ENCODE measurements around the gene CAPN2. TPM values are rescaled to one million over a fixed set of nuclear protein-coding genes. Genes with fewer than 3 reads are reported as not detected.
A peak's percentile ranks its signal among the peaks of the same experiment; 100 is the strongest.
"Not testable (repeated sequence)": the region's sequence is repeated elsewhere in the genome, so short reads cannot be mapped to it uniquely, and the experiment has no call there.

The CAPN2 gene
- total RNA-seq, 1 donor from 2014 or later = 253 TPM

DNA sequence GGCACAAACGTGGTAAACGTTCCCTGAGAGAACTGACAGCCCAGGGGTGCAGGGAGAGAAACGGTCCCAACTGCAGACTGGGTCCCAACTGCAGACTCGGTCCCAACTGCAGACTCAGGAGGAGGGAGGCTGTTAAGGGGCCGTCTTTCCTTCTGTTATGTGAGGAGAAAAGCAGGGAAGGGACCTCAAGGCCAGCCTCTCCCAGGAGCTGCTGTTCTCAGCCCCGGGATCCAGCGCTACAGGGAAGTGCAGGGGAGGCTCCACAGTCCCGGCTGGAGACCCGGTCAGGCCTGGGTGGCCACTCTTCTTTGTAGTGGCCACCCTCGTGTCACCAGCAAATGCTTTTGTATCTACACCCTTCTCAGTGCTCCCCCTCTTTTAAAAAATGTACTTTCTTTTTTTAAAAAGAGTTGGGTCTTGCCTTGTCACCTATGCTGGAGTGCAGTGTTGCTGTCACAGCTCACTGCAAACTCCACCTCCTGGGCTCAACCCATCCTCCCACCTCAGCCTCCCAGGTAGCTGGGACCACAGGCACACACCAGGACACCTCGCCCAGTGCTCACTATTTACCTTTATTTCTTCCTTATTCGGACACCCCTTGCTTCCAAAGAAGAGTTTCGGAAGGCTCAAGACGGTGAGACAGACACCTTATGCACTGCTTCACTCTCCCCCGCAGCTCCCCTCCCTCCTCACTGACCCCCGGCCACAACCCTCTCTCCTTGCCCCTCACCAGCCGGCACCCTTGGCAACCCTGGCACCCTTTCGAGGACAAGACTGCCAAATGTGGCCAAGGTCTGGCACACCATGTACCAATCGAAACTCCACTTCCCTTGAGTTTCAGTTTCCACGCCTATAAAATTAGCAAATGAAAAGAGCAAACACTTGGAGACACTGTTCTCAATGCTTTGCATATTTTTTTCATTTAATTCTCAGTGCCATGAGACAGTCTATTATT lies 21.8 kb downstream of the CAPN2 start:
- ATAC-seq (peak; percentile 55 to 61), DNase-seq (peak; percentile 62)
- Histone ChIP-seq H3K4me3 (peak overlapping the region; percentile 27), H3K27ac (peak overlapping the region; percentile 82), H3K36me3 (peaks cover 17% of the 10 kb centered on the region), H3K9me3 (no peaks in the 10 kb centered on the region), H3K27me3 (ENCODE audit: low read depth) (no peaks in the 10 kb centered on the region), H3K4me1 (peaks cover 75% of the 10 kb centered on the region)
- intact Hi-C loops (cut with DNase I) = no loop called here
- TF ChIP-seq, protein P1, sequence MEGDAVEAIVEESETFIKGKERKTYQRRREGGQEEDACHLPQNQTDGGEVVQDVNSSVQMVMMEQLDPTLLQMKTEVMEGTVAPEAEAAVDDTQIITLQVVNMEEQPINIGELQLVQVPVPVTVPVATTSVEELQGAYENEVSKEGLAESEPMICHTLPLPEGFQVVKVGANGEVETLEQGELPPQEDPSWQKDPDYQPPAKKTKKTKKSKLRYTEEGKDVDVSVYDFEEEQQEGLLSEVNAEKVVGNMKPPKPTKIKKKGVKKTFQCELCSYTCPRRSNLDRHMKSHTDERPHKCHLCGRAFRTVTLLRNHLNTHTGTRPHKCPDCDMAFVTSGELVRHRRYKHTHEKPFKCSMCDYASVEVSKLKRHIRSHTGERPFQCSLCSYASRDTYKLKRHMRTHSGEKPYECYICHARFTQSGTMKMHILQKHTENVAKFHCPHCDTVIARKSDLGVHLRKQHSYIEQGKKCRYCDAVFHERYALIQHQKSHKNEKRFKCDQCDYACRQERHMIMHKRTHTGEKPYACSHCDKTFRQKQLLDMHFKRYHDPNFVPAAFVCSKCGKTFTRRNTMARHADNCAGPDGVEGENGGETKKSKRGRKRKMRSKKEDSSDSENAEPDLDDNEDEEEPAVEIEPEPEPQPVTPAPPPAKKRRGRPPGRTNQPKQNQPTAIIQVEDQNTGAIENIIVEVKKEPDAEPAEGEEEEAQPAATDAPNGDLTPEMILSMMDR (IDR thresholded peaks at IDR 0.05) = no peak

- intact Hi-C loops (cut with DNase I); ATAC-seq; H3K9me3 ChIP-seq; DNase-seq; H3K27me3 ChIP-seq (ENCODE audit: low read depth); H3K4me3 ChIP-seq: not testable (repeated sequence)
- peaks cover 76% of the 10 kb centered on the region for H3K4me1 ChIP-seq
- H3K36me3 ChIP-seq = peaks cover 19% of the 10 kb centered on the region
- peak overlapping the region; percentile 81 for H3K27ac ChIP-seq
Measured at GRCh38 chr1:223736638-223737037, 24.3 kb downstream of the CAPN2 start.

- TF ChIP-seq, protein P1 (IDR thresholded peaks at IDR 0.05) = no peak
Measured at GRCh38 chr1:223737342-223737741, 25.0 kb downstream of the CAPN2 start.

GRCh38 chr1:223738465-223739365 lies 26.4 kb downstream of the CAPN2 start:
- Histone ChIP-seq H3K4me1 (peaks cover 66% of the 10 kb centered on the region), H3K27me3 (ENCODE audit: low read depth) (no peaks in the 10 kb centered on the region), H3K4me3 (peak overlapping the region; percentile 4), H3K9me3 (no peaks in the 10 kb centered on the region), H3K27ac (peak overlapping the region; percentile 81), H3K36me3 (peaks cover 32% of the 10 kb centered on the region)
- intact Hi-C loops (cut with DNase I) = no loop called here
- peak; percentile 68 to 75 for ATAC-seq
- peak; percentile 70 for DNase-seq
- TF ChIP-seq, protein P1 (IDR thresholded peaks at IDR 0.05) = no peak

More at GRCh38 chr1:223737342-223737741, 25.0 kb downstream of the CAPN2 start:
- H3K27ac ChIP-seq = peak overlapping the region; percentile 81
- intact Hi-C loops (cut with DNase I) = no loop called here
- H3K27me3 ChIP-seq (ENCODE audit: low read depth) = no peaks in the 10 kb centered on the region
- H3K4me1 ChIP-seq = peaks cover 69% of the 10 kb centered on the region
- H3K4me3 ChIP-seq = no peak overlapping the region
- no peaks in the 10 kb centered on the region for H3K9me3 ChIP-seq
- peaks cover 19% of the 10 kb centered on the region for H3K36me3 ChIP-seq
- no peak for DNase-seq
- ATAC-seq = no peak

DNA sequence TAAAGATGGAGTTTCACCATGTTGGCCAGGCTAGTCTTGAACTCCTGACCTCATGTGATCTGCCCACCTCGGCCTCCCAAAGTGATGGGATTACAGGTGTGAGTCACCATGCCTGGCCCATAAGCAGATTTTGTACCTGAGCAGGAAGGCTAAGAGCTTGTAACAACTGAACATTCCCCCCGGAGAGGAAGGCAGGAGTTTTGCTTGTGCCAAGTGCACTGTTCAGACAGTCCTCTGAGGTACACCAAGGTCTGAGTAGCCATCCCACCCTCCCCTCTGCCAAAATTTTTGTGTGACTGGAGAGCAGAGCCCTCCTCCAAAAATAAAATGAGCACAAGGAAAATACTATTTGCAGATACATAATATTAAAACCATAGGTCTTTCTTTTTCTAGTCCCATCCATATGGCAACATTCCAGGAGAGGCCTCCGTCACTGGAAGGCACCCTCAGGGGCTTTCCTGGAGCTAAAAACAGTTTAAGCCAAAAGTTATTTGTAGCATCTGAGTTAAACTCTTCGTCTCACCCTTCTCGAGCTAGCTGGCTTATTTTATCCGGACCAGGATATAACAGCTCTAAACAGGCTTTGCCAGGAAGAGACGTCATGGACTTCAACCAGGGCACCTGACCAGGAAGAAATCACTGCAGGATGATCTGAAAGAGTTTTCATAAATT lies 27.2 kb downstream of the CAPN2 start:
- Histone ChIP-seq H3K27me3 (ENCODE audit: low read depth) (no peaks in the 10 kb centered on the region), H3K27ac (peak overlapping the region; percentile 81), H3K36me3 (peaks cover 36% of the 10 kb centered on the region), H3K4me3 (no peak overlapping the region), H3K9me3 (no peaks in the 10 kb centered on the region), H3K4me1 (peaks cover 58% of the 10 kb centered on the region)
- TF ChIP-seq, protein P1 (IDR thresholded peaks at IDR 0.05) = no peak
- ATAC-seq (peak; percentile 55 to 61), DNase-seq (no peak)
- intact Hi-C loops (cut with DNase I) = no loop called here

- H3K27me3 ChIP-seq (ENCODE audit: low read depth); H3K9me3 ChIP-seq; intact Hi-C loops (cut with DNase I); H3K4me3 ChIP-seq; DNase-seq: not testable (repeated sequence)
- Histone ChIP-seq H3K36me3 (peaks cover 39% of the 10 kb centered on the region), H3K27ac (peak overlapping the region; percentile 81), H3K4me1 (peaks cover 51% of the 10 kb centered on the region)
- ATAC-seq = peak; percentile 5 to 60
Measured at GRCh38 chr1:223740038-223740736, 27.8 kb downstream of the CAPN2 start.

All from lower lobe of right lung (tissue), 2 donors.